Left forelimb (tissue), 1 donor: Measurements from ENCODE around the gene PSG1.
"Not testable (repeated sequence)": the region's sequence is repeated elsewhere in the genome, so short reads cannot be mapped to it uniquely, and the experiment has no call there.

ENCODE experiments used
- DNase-seq: peaks from one replicate; pipeline ENCODE4 v3.0.0-alpha.2; 2018; ENCODE audit warnings: low spot score

PSG1 gene

DNA sequence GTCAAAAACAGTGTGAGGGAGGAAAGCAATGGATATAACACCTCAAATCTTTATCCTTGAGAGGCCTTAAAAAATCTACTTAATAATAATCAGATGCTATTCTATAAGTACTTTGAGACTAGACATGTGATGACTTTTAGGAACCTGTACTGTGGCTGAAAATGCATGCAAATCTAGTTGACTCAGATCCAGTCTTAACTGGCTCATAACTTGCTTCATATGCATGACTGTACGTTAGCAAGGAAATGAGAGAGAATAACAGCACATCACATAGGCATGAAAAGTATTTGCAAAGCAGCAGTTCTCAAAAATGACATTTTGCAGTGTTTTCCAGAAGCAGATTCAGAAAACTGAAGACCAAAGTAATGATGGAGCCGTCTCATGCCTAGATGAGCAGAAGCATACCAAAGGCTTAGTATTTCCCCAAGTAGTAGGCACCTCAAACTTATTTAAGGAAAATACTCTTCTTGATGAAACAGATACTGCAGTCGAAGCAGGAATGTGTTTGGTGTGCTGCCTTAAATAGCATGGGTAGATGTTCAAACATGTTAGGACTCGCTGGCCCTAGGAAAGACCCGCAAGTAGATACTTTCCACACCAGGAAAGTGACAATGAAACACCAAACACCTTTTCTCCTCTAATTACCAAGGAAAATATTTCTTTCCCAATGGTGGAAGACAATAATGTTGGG is 59.4 kb downstream of the PSG1 start:
- DNase-seq, result not testable (repeated sequence)

DNA sequence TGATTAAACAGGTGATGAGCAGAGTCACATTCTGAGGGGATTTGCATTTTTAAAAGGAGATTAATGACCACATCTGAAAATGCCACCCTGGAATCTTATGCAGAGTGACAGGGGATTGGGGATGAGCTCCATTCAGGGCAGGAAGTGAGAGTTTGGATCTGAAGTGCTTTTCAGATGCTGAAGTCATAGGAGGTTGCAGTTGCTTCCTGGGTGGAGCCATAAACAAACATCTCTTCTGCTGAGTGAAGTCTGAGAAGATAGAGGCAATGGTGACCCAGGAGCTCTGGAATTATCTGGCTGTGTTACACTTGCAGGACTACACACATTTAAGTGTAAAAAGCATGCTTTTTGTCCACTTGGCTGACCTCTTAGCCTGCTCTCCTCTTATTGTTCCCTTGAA is 62.6 kb downstream of the PSG1 start:
- DNase-seq, result no peak
